NCI-H1930 (cell line): Measurements from ENCODE around the gene LRRC74A.

Experiments
- DNase-seq, 2 experiments: peaks; one replicate each; lab custom pipeline; 2025; lab: John Stamatoyannopoulos, UW

Gene LRRC74A

GRCh38 chr14:76810525-76810924 is 15.7 kb upstream of the LRRC74A start:
- DNase-seq, result no peak

- no peak for DNase-seq
These were observed 15.2 kb upstream of the LRRC74A start for GRCh38 chr14:76810953-76811400.

- DNase-seq, result no peak
These were observed 14.6 kb upstream of the LRRC74A start for GRCh38 chr14:76811561-76811960.

GRCh38 chr14:76812093-76812421 is 14.2 kb upstream of the LRRC74A start:
- no peak for DNase-seq

GRCh38 chr14:76812422-76813383 is 13.5 kb upstream of the LRRC74A start, which contains the start of gene ANGEL1:
Gene ANGEL1, minus strand, starts transcription at chr14:76812882. Its CDS starts 55 bp downstream, at chr14:76812827.
- DNase-seq, result peak; percentile 78 to 90

GRCh38 chr14:76814726-76815645 is 11.2 kb upstream of the LRRC74A start:
- no peak for DNase-seq

- DNase-seq, result no peak
These were observed 5.5 kb upstream of the LRRC74A start for GRCh38 chr14:76820700-76821099.

- DNase-seq, result no peak
These were observed 1.6 kb downstream of the LRRC74A start for GRCh38 chr14:76827696-76828296.

- DNase-seq, result no peak
These were observed 2.3 kb downstream of the LRRC74A start for GRCh38 chr14:76828339-76829012.

GRCh38 chr14:76829013-76829365 is 2.8 kb downstream of the LRRC74A start:
- DNase-seq, result no peak

- DNase-seq, result no peak
These were observed 3.6 kb downstream of the LRRC74A start for GRCh38 chr14:76829650-76830421.

GRCh38 chr14:76830556-76830955 is 4.3 kb downstream of the LRRC74A start:
- no peak for DNase-seq

- no peak for DNase-seq
These were observed 6.3 kb downstream of the LRRC74A start for GRCh38 chr14:76832503-76832988.

GRCh38 chr14:76833011-76833410 is 6.8 kb downstream of the LRRC74A start:
- no peak for DNase-seq

GRCh38 chr14:76834241-76834661 is 8.0 kb downstream of the LRRC74A start:
- no peak for DNase-seq

- DNase-seq, result no peak
These were observed 9.9 kb downstream of the LRRC74A start for GRCh38 chr14:76836029-76836630.

- DNase-seq, result no peak
These were observed 11.3 kb downstream of the LRRC74A start for GRCh38 chr14:76837524-76837923.

- no peak for DNase-seq
These were observed 16.2 kb downstream of the LRRC74A start for GRCh38 chr14:76842414-76842813.

- DNase-seq, result no peak
These were observed 18.0 kb downstream of the LRRC74A start for GRCh38 chr14:76844223-76844622.

GRCh38 chr14:76846331-76847047 is 20.3 kb downstream of the LRRC74A start:
- no peak for DNase-seq
